Karpas-422 (cell line): ENCODE data around the gene BIVM. TPM values are rescaled to one million over a fixed set of nuclear protein-coding genes. Genes with fewer than 3 reads are reported as not detected.

Source experiments
- DNase-seq: peaks from one replicate; pipeline ENCODE4 v3.0.0-alpha.2; 2015
- H2AFZ ChIP-seq: fragments of 200-600 bp; sonication (generic); 2 replicates; pipeline ENCODE4 v1.6.1; 2014; ENCODE audit warnings: antibody characterized with exemption, low read length, mixed read lengths
- H3K27ac ChIP-seq: fragments of 200-600 bp; sonication (generic); 2 replicates; pipeline ENCODE4 v1.5.1; 2014; ENCODE audit warnings: mild to moderate bottlenecking, low read length, moderate library complexity
- H3K27me3 ChIP-seq: fragments of 200-600 bp; sonication (generic); 2 replicates; pipeline ENCODE4 v1.6.1; 2014; ENCODE audit warnings: low read length, mixed read lengths
- H3K36me3 ChIP-seq: fragments of 200-600 bp; sonication (generic); 2 replicates; pipeline ENCODE4 v1.6.1; 2014; ENCODE audit warnings: low read length, mixed read lengths; ENCODE audit not compliant: insufficient read depth
- H3K4me1 ChIP-seq: fragments of 200-600 bp; sonication (generic); 2 replicates; pipeline ENCODE4 v1.6.1; 2014; ENCODE audit warnings: mild to moderate bottlenecking, low read length, mixed read lengths
- H3K4me2 ChIP-seq: fragments of 200-600 bp; sonication (generic); 2 replicates; pipeline ENCODE4 v1.6.1; 2014; ENCODE audit warnings: low read length, low read depth, mild to moderate bottlenecking; ENCODE audit not compliant: poor library complexity, severe bottlenecking
- H3K4me3 ChIP-seq: fragments of 200-600 bp; sonication (generic); 2 replicates; pipeline ENCODE4 v1.5.1; 2014; ENCODE audit warnings: mild to moderate bottlenecking, antibody characterized with exemption, low read length, mixed read lengths
- H3K79me2 ChIP-seq: fragments of 200-600 bp; sonication (generic); 2 replicates; pipeline ENCODE4 v1.6.1; 2014; ENCODE audit warnings: mild to moderate bottlenecking, low read length, mixed read lengths
- H3K9ac ChIP-seq: fragments of 200-600 bp; sonication (generic); 2 replicates; pipeline ENCODE4 v1.6.0; 2014; ENCODE audit warnings: low read length
- H3K9me2 ChIP-seq: fragments of 200-600 bp; sonication (generic), shearing (Covaris generic); replicated peaks from 2 replicates; pipeline ENCODE4 v1.6.0; 2014; ENCODE audit warnings: mild to moderate bottlenecking, low read length, moderate library complexity; ENCODE audit not compliant: insufficient read depth
- H3K9me3 ChIP-seq: fragments of 300-700, 200-600 bp; sonication (generic); 2 replicates; pipeline ENCODE4 v1.6.1; 2014; ENCODE audit warnings: low read length, mixed read lengths
- H4K20me1 ChIP-seq: fragments of 200-600 bp; sonication (generic); 2 replicates; pipeline ENCODE4 v1.6.1; 2014; ENCODE audit warnings: mild to moderate bottlenecking, antibody characterized with exemption, low read length, low read depth; ENCODE audit not compliant: insufficient read depth
- total RNA-seq: library from RNA; depleted of rRNA; stranded (reverse); fragments of >200 nt; shearing (Covaris generic); gene quantifications from 2 replicates; pipeline ENCODE4 v1.2.3, GENCODE V29; 2014; ENCODE audit warnings: low replicate concordance

The BIVM gene
- total RNA-seq, 1 experiment from 2014 or later: not detected

- no peaks in the 10 kb centered on the region for H3K9me2 ChIP-seq
- H3K4me2 ChIP-seq: no peak overlapping the region
- no peaks in the 10 kb centered on the region for H3K4me1 ChIP-seq
- no peaks in the 10 kb centered on the region for H3K9me3 ChIP-seq
- no peak overlapping the region for H3K27ac ChIP-seq
- H2AFZ ChIP-seq: no peak overlapping the region
- DNase-seq: no peak
- no peak overlapping the region for H3K9ac ChIP-seq
- no peaks in the 10 kb centered on the region for H3K79me2 ChIP-seq
- no peak overlapping the region for H3K4me3 ChIP-seq
- H3K27me3 ChIP-seq: no peaks in the 10 kb centered on the region
- no peaks in the 10 kb centered on the region for H4K20me1 ChIP-seq
- H3K36me3 ChIP-seq: no peaks in the 10 kb centered on the region
Observed at GRCh38 chr13:102838982-102839381, 40.1 kb downstream of the BIVM start.

GRCh38 chr13:102839462-102839861 lies 40.5 kb downstream of the BIVM start:
- Histone ChIP-seq H4K20me1 (no peaks in the 10 kb centered on the region), H3K9me3 (no peaks in the 10 kb centered on the region), H3K27me3 (no peaks in the 10 kb centered on the region), H3K9me2 (no peaks in the 10 kb centered on the region), H3K9ac (no peak overlapping the region), H3K79me2 (no peaks in the 10 kb centered on the region), H3K36me3 (no peaks in the 10 kb centered on the region), H3K4me3 (no peak overlapping the region), H3K4me2 (no peak overlapping the region), H2AFZ (no peak overlapping the region), H3K4me1 (peaks cover 2% of the 10 kb centered on the region), H3K27ac (no peak overlapping the region)
- DNase-seq: no peak

DNA sequence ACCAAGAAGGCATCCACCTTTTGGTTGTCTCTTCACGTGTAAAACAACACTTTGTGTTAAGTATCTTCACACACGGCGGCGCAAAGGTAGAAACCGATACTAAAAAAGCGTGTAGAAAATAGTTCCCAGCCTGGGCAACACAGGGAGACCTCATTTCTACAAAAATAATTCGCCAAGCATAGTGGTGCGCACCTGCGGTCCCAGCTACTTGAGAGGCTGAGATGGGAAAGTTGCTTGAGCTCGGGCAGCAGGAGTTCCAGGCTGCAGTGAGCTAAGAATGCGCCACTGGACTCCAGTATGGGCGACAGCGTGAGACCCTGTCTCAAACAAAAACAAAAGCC lies 46.3 kb downstream of the BIVM start:
- DNase-seq: no peak
- H4K20me1 ChIP-seq: no peaks in the 10 kb centered on the region
- peak overlapping the region; percentile 90 for H3K4me2 ChIP-seq
- no peaks in the 10 kb centered on the region for H3K27me3 ChIP-seq
- no peaks in the 10 kb centered on the region for H3K9me2 ChIP-seq
- peak overlapping the region; percentile 97 for H3K27ac ChIP-seq
- H3K4me3 ChIP-seq: peak overlapping the region; percentile 97
- no peaks in the 10 kb centered on the region for H3K9me3 ChIP-seq
- no peak overlapping the region for H2AFZ ChIP-seq
- no peaks in the 10 kb centered on the region for H3K36me3 ChIP-seq
- peaks cover 41% of the 10 kb centered on the region for H3K79me2 ChIP-seq
- peaks cover 24% of the 10 kb centered on the region for H3K4me1 ChIP-seq
- peak overlapping the region; percentile 99 for H3K9ac ChIP-seq

GRCh38 chr13:102845630-102846260 lies 46.8 kb downstream of the BIVM start, which contains the start of gene ERCC5:
TSS of gene ERCC5 (plus strand) at chr13:102846032. CDS start at chr13:102846267, 235 bp downstream.
- H3K79me2 ChIP-seq: peaks cover 46% of the 10 kb centered on the region
- no peaks in the 10 kb centered on the region for H3K9me3 ChIP-seq
- H2AFZ ChIP-seq: peak within 1 kb of the TSS; percentile 88; the same call in 1 of the 2 replicates
- peaks cover 24% of the 10 kb centered on the region for H3K4me1 ChIP-seq
- no peaks in the 10 kb centered on the region for H3K27me3 ChIP-seq
- no peaks in the 10 kb centered on the region for H3K9me2 ChIP-seq
- peak; percentile 99 for DNase-seq
- H3K9ac ChIP-seq: peak within 1 kb of the TSS; percentile 99
- peak within 1 kb of the TSS; percentile 97 for H3K4me3 ChIP-seq
- peak within 1 kb of the TSS; percentile 97 for H3K27ac ChIP-seq
- H3K36me3 ChIP-seq: no peaks in the 10 kb centered on the region
- H3K4me2 ChIP-seq: peak within 1 kb of the TSS; percentile 90
- H4K20me1 ChIP-seq: no peaks in the 10 kb centered on the region

DNA sequence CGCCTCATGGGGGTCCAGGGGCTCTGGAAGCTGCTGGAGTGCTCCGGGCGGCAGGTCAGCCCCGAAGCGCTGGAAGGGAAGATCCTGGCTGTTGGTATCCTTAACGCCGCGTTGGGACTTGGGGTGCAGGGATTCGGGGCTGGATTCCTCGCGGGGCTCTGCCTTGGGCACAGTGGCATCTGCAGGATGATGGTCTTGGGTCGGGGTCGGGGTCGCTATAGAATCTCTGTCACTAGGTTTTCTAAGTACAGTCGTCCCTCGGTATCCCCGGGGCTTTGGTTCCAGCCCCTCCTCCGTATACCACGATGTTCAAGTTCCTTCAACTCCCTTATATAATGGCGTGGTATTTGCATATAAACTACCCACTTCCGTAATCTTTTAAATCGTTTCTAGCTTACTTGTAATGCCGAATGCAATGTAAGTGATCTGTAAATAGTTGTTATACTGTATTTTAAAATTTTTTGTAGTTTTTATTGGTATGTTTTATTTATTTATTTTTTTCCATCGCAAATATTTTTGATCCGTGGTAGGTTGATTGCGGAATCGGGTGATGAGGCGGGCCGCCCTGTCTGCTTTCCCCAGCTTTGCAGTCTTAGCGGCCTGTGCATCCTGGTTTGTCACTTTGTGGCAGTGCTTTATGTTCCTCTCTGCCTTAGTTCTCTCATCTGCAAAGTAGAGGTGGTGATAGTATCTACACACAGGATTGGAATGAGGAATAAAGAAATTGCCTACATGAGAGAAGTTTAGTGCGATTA lies 47.5 kb downstream of the BIVM start:
- Histone ChIP-seq H3K27ac (peak overlapping the region; percentile 97), H3K27me3 (no peaks in the 10 kb centered on the region), H3K36me3 (no peaks in the 10 kb centered on the region), H3K79me2 (peaks cover 46% of the 10 kb centered on the region), H3K4me3 (peak overlapping the region; percentile 97), H3K4me2 (peak overlapping the region; percentile 90), H2AFZ (peak overlapping the region; percentile 88; the same call in 1 of the 2 replicates), H3K9ac (peak overlapping the region; percentile 99), H4K20me1 (no peaks in the 10 kb centered on the region), H3K9me3 (no peaks in the 10 kb centered on the region), H3K4me1 (peaks cover 24% of the 10 kb centered on the region), H3K9me2 (no peaks in the 10 kb centered on the region)
- peak; percentile 95 for DNase-seq

DNA sequence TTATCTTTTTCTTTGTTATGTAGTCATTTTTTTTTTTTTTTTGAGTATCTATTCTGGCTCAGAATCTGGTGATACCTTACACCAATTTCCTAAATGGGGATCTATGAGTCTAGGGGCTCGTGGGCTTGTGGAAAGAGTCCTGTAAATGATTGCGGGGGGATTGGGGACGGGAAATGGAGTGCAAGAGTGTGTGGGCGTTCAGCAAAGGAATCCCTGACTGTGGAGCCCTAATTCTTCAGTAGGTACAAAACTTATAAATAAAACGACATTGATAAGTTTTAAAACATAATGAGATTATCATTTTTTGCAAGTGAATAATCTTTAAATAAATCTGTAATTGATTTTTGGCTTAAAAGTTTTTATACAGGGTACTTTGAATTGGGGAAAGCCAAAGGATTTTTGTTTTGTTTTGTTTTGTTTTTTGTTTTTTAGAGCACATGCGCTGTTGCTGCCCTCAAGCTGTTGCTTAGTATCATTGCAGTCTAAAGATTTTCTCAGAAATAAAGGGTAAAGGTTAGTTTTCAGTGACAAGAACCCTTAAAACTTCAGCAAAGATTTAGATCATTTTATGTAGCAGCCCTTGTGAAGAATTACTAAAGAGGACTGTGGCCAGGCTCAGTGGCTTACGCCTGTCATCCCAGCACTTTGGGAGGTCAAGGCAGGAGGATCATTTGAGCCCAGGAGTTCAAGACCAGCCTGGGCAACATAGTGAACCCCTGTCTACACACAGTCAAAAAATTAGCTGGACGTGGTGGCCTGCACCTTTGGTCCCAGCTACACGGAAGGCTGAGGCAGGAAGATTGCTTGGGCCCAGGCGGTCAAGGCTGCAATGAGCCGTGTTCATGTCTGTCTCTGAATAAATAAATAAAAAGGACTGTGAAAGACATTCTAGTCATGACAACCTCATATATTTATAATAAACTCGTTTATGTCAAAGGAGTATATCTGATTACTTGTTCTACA lies 48.6 kb downstream of the BIVM start:
- Histone ChIP-seq H2AFZ (no peak overlapping the region), H4K20me1 (no peaks in the 10 kb centered on the region), H3K9me2 (no peaks in the 10 kb centered on the region), H3K27me3 (no peaks in the 10 kb centered on the region), H3K9me3 (no peaks in the 10 kb centered on the region), H3K36me3 (no peaks in the 10 kb centered on the region), H3K9ac (peak overlapping the region; percentile 99), H3K79me2 (peaks cover 52% of the 10 kb centered on the region), H3K27ac (peak overlapping the region; percentile 97), H3K4me2 (peak overlapping the region; percentile 90), H3K4me1 (peaks cover 24% of the 10 kb centered on the region), H3K4me3 (peak overlapping the region; percentile 97)
- DNase-seq: peak; percentile 81

GRCh38 chr13:102848956-102849355 lies 50.0 kb downstream of the BIVM start:
- H3K4me3 ChIP-seq: no peak overlapping the region
- peaks cover 24% of the 10 kb centered on the region for H3K4me1 ChIP-seq
- H3K79me2 ChIP-seq: peaks cover 52% of the 10 kb centered on the region

More at GRCh38 chr13:102848956-102849355, 50.0 kb downstream of the BIVM start:
- no peaks in the 10 kb centered on the region for H3K27me3 ChIP-seq
- peaks cover 3% of the 10 kb centered on the region; the same call in 1 of the 2 replicates for H3K36me3 ChIP-seq
- H2AFZ ChIP-seq: no peak overlapping the region
- no peaks in the 10 kb centered on the region for H3K9me3 ChIP-seq
- H3K4me2 ChIP-seq: no peak overlapping the region
- no peak for DNase-seq
- no peak overlapping the region for H3K9ac ChIP-seq
- H4K20me1 ChIP-seq: no peaks in the 10 kb centered on the region
- H3K9me2 ChIP-seq: no peaks in the 10 kb centered on the region
- no peak overlapping the region for H3K27ac ChIP-seq
